Left ventricle myocardium inferior (tissue), 1 donor: ENCODE results near the gene TTLL11. TPM values are rescaled to one million over a fixed set of nuclear protein-coding genes. Genes with fewer than 3 reads are reported as not detected.
A peak's percentile ranks its signal among the peaks of the same experiment; 100 is the strongest.

Experiments
- DNase-seq: peaks from one replicate; pipeline ENCODE4 v3.0.0-alpha.2; 2020
- H3K27ac ChIP-seq: fragments of 200-600 bp; replicated peaks from 2 replicates; pipeline ENCODE4 v1.8.0; 2021
- H3K27me3 ChIP-seq: fragments of 200-600 bp; 2 replicates; pipeline ENCODE4 v1.8.0; 2021; ENCODE audit warnings: low read depth
- H3K36me3 ChIP-seq: fragments of 200-600 bp; 2 replicates; pipeline ENCODE4 v1.8.0; 2021
- H3K4me1 ChIP-seq: fragments of 200-600 bp; 2 replicates; pipeline ENCODE4 v1.8.0; 2021
- H3K4me3 ChIP-seq: fragments of 200-600 bp; 2 replicates; pipeline ENCODE4 v1.8.0; 2021; ENCODE audit warnings: mild to moderate bottlenecking, moderate library complexity
- H3K9me3 ChIP-seq: fragments of 200-600 bp; replicated peaks from 2 replicates; pipeline ENCODE4 v1.8.0; 2021
- intact Hi-C: fragments of 100-400 bp; cut with micrococcal nuclease; formaldehyde crosslinking; loops from one replicate; pipeline ENCODE4 v1.11.0; 2022
- total RNA-seq: library from RNA; stranded (reverse); fragmentation: NEBNext Ultra II Directional; extraction: Animal tissue kit (Norgen Biotek cat#: 25700); gene quantifications from one replicate; pipeline ENCODE4 v1.2.1, GENCODE V29; 2021
- TF ChIP-seq, protein P1 (sequence below): fragments of 200-600 bp; IDR thresholded peaks from 2 replicates; pipeline ENCODE4 v1.8.0; 2021; ENCODE audit warnings: antibody characterized with exemption, mild to moderate bottlenecking, borderline replicate concordance
- donor health status: DM: no; HTN: yes; CAD: no; lungs with severe emphysema.

Gene TTLL11
- total RNA-seq, 1 donor from 2014 or later: 7.3 TPM

GRCh38 chr9:121860744-121861143, 232.4 kb downstream of the TTLL11 start:
- H3K4me3 ChIP-seq: no peak overlapping the region
- H3K4me1 ChIP-seq: peaks cover 27% of the 10 kb centered on the region
- DNase-seq: peak; percentile 55
- no peak overlapping the region for H3K27ac ChIP-seq
- H3K9me3 ChIP-seq: no peaks in the 10 kb centered on the region
- intact Hi-C loops: loop anchor here (10.0 kb wide), 1 partner anchor 166 kb away; no protein-coding TSS in a partner anchor
- no peaks in the 10 kb centered on the region for H3K36me3 ChIP-seq
- TF ChIP-seq, protein P1, sequence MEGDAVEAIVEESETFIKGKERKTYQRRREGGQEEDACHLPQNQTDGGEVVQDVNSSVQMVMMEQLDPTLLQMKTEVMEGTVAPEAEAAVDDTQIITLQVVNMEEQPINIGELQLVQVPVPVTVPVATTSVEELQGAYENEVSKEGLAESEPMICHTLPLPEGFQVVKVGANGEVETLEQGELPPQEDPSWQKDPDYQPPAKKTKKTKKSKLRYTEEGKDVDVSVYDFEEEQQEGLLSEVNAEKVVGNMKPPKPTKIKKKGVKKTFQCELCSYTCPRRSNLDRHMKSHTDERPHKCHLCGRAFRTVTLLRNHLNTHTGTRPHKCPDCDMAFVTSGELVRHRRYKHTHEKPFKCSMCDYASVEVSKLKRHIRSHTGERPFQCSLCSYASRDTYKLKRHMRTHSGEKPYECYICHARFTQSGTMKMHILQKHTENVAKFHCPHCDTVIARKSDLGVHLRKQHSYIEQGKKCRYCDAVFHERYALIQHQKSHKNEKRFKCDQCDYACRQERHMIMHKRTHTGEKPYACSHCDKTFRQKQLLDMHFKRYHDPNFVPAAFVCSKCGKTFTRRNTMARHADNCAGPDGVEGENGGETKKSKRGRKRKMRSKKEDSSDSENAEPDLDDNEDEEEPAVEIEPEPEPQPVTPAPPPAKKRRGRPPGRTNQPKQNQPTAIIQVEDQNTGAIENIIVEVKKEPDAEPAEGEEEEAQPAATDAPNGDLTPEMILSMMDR: no peak
- H3K27me3 ChIP-seq: no peaks in the 10 kb centered on the region

DNA sequence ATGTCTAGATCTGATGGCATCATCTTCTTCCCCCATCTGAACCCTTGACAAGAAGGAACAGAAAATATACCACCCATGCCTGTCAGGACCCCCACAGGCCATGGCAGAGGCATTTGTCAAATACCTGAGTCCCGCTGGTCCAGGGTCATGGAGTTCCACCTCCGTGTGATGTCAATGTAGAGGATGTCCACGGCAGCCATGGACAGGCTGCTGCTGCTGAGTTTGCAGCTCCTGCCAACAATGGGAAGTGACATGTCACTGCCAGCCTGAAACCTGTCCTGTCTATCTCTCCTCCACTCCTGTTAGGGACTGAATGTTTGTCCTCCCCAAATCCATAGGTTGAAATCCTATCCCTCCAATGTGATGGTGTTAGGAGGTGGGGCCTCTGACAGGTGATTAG, 232.9 kb downstream of the TTLL11 start:
- intact Hi-C loops: loop anchor here (10.0 kb wide), 1 partner anchor 165 kb away; no protein-coding TSS in a partner anchor
- no peak overlapping the region for H3K4me3 ChIP-seq
- TF ChIP-seq, protein P1: no peak

GRCh38 chr9:121859646-121860045, 233.5 kb downstream of the TTLL11 start:
- no peaks in the 10 kb centered on the region for H3K27me3 ChIP-seq
- TF ChIP-seq, protein P1: no peak
- no peaks in the 10 kb centered on the region for H3K9me3 ChIP-seq
- H3K4me3 ChIP-seq: no peak overlapping the region
- DNase-seq: no peak
- intact Hi-C loops: loop anchor here (10.0 kb wide), 1 partner anchor 165 kb away; no protein-coding TSS in a partner anchor
- H3K27ac ChIP-seq: no peak overlapping the region
- H3K4me1 ChIP-seq: peaks cover 27% of the 10 kb centered on the region
- no peaks in the 10 kb centered on the region for H3K36me3 ChIP-seq

More for the DNA sequence above, 232.9 kb downstream of the TTLL11 start:
- Histone ChIP-seq H3K9me3 (no peaks in the 10 kb centered on the region), H3K27ac (no peak overlapping the region), H3K36me3 (no peaks in the 10 kb centered on the region), H3K27me3 (no peaks in the 10 kb centered on the region), H3K4me1 (peaks cover 27% of the 10 kb centered on the region)
- no peak for DNase-seq

DNA sequence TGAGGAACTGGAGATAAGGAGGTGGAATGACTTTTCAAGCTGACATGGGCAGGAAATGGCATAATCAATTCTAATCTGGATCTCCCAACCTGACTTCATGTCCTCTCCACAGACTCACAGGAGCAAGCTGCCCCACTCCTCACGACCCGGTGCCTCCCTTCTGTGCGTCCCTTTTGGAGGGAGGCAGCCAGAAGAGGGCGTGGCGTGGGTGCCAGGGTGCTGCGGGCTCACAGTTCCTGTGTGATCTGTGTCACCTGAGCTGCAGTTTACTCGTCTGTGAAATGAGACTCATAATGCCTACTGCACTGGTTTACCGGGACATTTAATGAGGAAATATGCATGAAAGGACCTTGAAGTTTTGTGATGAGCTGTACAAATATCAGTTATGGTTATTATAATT, 234.3 kb downstream of the TTLL11 start:
- Histone ChIP-seq H3K36me3 (no peaks in the 10 kb centered on the region), H3K27me3 (no peaks in the 10 kb centered on the region), H3K27ac (no peak overlapping the region), H3K4me1 (peaks cover 28% of the 10 kb centered on the region), H3K4me3 (no peak overlapping the region), H3K9me3 (no peaks in the 10 kb centered on the region)
- intact Hi-C loops: no loop called here
- DNase-seq: no peak
- TF ChIP-seq, protein P1: no peak

- DNase-seq: no peak
- intact Hi-C loops: no loop called here
- no peaks in the 10 kb centered on the region for H3K36me3 ChIP-seq
Observed at GRCh38 chr9:121857928-121858327, 235.2 kb downstream of the TTLL11 start.

More at GRCh38 chr9:121857928-121858327, 235.2 kb downstream of the TTLL11 start:
- H3K4me3 ChIP-seq: no peak overlapping the region
- H3K27ac ChIP-seq: no peak overlapping the region
- H3K4me1 ChIP-seq: peaks cover 37% of the 10 kb centered on the region
- TF ChIP-seq, protein P1: no peak
- no peaks in the 10 kb centered on the region for H3K27me3 ChIP-seq
- no peaks in the 10 kb centered on the region for H3K9me3 ChIP-seq
